ENCODE data around the gene ID2. TPM values are rescaled to one million over a fixed set of nuclear protein-coding genes. Genes with fewer than 3 reads are reported as not detected.
"Not testable (repeated sequence)": the region's sequence is repeated elsewhere in the genome, so short reads cannot be mapped to it uniquely, and the experiment has no call there.

Gene ID2
- polyA plus RNA-seq, 1 donor from 2014 or later = 71.6 TPM

GRCh38 chr2:8725838-8726237 lies 44.0 kb downstream of the ID2 start:
- TF ChIP-seq REST (IDR thresholded peaks at IDR 0.05; ENCODE audit: borderline replicate concordance) = no peak
- H3K9ac ChIP-seq (ENCODE audit: low read length) = no peak overlapping the region
- no peak overlapping the region for H2AFZ ChIP-seq (ENCODE audit: low read depth, low read length)
- H3K36me3 ChIP-seq (ENCODE audit: insufficient read depth, low read length) = peaks cover 7% of the 10 kb centered on the region
- no peak overlapping the region for H3K4me2 ChIP-seq (ENCODE audit: low read length)
- H3K27me3 ChIP-seq (ENCODE audit: insufficient read depth, low read depth, low read length) = no peaks in the 10 kb centered on the region
- no peaks in the 10 kb centered on the region for H3F3A ChIP-seq (ENCODE audit: insufficient read depth, low read length, poor library complexity, severe bottlenecking)
- no peaks in the 10 kb centered on the region for H3K9me2 ChIP-seq (ENCODE audit: insufficient read depth, low read length)
- no peaks in the 10 kb centered on the region for H3K79me2 ChIP-seq (replicated peaks; ENCODE audit: insufficient read depth, low read length)
- H4K20me1 ChIP-seq (ENCODE audit: insufficient read depth) = no peaks in the 10 kb centered on the region
- H3K9me3 ChIP-seq (ENCODE audit: low read length) = no peaks in the 10 kb centered on the region
- no peak overlapping the region for H3K4me3 ChIP-seq (ENCODE audit: low read length)
- no peak overlapping the region for H3K27ac ChIP-seq (ENCODE audit: low read length)

GRCh38 chr2:8728305-8729015 lies 46.6 kb downstream of the ID2 start:
- Histone ChIP-seq H3K9me3 (ENCODE audit: low read length) (no peaks in the 10 kb centered on the region), H3K9ac (ENCODE audit: low read length) (no peak overlapping the region), H3K27ac (ENCODE audit: low read length) (no peak overlapping the region), H3K27me3 (ENCODE audit: insufficient read depth, low read depth, low read length) (no peaks in the 10 kb centered on the region), H3K4me3 (ENCODE audit: low read length) (no peak overlapping the region), H4K20me1 (ENCODE audit: insufficient read depth) (no peaks in the 10 kb centered on the region), H2AFZ (ENCODE audit: low read depth, low read length) (no peak overlapping the region), H3K36me3 (ENCODE audit: insufficient read depth, low read length) (peaks cover 21% of the 10 kb centered on the region), H3K9me2 (ENCODE audit: insufficient read depth, low read length) (no peaks in the 10 kb centered on the region), H3K4me2 (ENCODE audit: low read length) (no peak overlapping the region), H3F3A (ENCODE audit: insufficient read depth, low read length, poor library complexity, severe bottlenecking) (no peaks in the 10 kb centered on the region), H3K79me2 (replicated peaks; ENCODE audit: insufficient read depth, low read length) (no peaks in the 10 kb centered on the region)
- TF ChIP-seq REST (IDR thresholded peaks at IDR 0.05; ENCODE audit: borderline replicate concordance) (no peak), TAF1 (IDR thresholded peaks at IDR 0.05; ENCODE audit: low read depth) (no peak), POLR2AphosphoS5 (IDR thresholded peaks at IDR 0.05) (no peak), MXI1 (conservative IDR thresholded peaks at IDR 0.05; ENCODE audit: poor library complexity, severe bottlenecking) (no peak), RAD21 (conservative IDR thresholded peaks at IDR 0.05) (no peak), EP300 (conservative IDR thresholded peaks at IDR 0.05; ENCODE audit: poor library complexity, severe bottlenecking) (no peak), CTCF (IDR thresholded peaks at IDR 0.05; ENCODE audit: poor library complexity, severe bottlenecking) (no peak), EZH2 (IDR thresholded peaks at IDR 0.05; ENCODE audit: borderline replicate concordance, insufficient read depth, low read length, poor library complexity, severe bottlenecking) (no peak), SMC3 (conservative IDR thresholded peaks at IDR 0.05; ENCODE audit: poor library complexity) (no peak)

GRCh38 chr2:8729101-8729500 lies 47.2 kb downstream of the ID2 start:
- H3K27ac ChIP-seq (ENCODE audit: low read length); H3K9me3 ChIP-seq (ENCODE audit: low read length); H3K79me2 ChIP-seq (replicated peaks; ENCODE audit: insufficient read depth, low read length); H3K4me3 ChIP-seq (ENCODE audit: low read length); H3K27me3 ChIP-seq (ENCODE audit: insufficient read depth, low read depth, low read length); H4K20me1 ChIP-seq (ENCODE audit: insufficient read depth); H3K9ac ChIP-seq (ENCODE audit: low read length); H2AFZ ChIP-seq (ENCODE audit: low read depth, low read length); H3K4me2 ChIP-seq (ENCODE audit: low read length); H3F3A ChIP-seq (ENCODE audit: insufficient read depth, low read length, poor library complexity, severe bottlenecking); H3K9me2 ChIP-seq (ENCODE audit: insufficient read depth, low read length): not testable (repeated sequence)
- H3K36me3 ChIP-seq (ENCODE audit: insufficient read depth, low read length) = peaks cover 23% of the 10 kb centered on the region

Measured in neural cell (in vitro differentiated cells).